Endothelial cell of umbilical vein (primary cell): Measurements from ENCODE around the gene LMTK2. TPM values are rescaled to one million over a fixed set of nuclear protein-coding genes. Genes with fewer than 3 reads are reported as not detected.

Experiments used
- BruUV-seq: library from RNA; stranded (reverse); fragments of 400-500 nt; replicated peaks from 2 replicates; lab custom pipeline; 2021; lab: Mats Ljungman, UMichigan
- CTCF ChIA-PET: fragments of 300-600, 350-600 bp; sonication (Branson Sonifier 250); formaldehyde crosslinking; loops from one replicate; lab custom pipeline; 2021; ENCODE audit warnings: antibody characterized with exemption, inconsistent platforms; lab: Charles Lee
- POLR2A ChIA-PET: fragments of 300-600, 350-600 bp; sonication (Branson Sonifier 250); formaldehyde crosslinking; loops from one replicate; lab custom pipeline; 2021; ENCODE audit warnings: antibody characterized with exemption, inconsistent platforms; lab: Charles Lee
- DNase-seq: peaks from one replicate; pipeline ENCODE4 v3.0.0-alpha.2; 2011; ENCODE audit warnings: low read depth, low spot score
- FAIRE-seq: peaks from 2 replicates; lab custom pipeline; 2011; peaks lifted over from hg19 to GRCh38; lab: Jason Lieb, UNC
- H2AFZ ChIP-seq: 2 replicates; pipeline ENCODE4 v1.6.0; 2012; ENCODE audit warnings: low read depth, low read length, control low read depth, inconsistent platforms
- H3K27ac ChIP-seq: 2 replicates; pipeline ENCODE4 v1.5.1; 2011; ENCODE audit warnings: low read depth, mild to moderate bottlenecking, control low read depth, low read length, moderate library complexity; ENCODE audit not compliant: insufficient read depth
- H3K27me3 ChIP-seq, 2 experiments: 2 replicates each; pipeline versions ENCODE4 v1.6.0 to v1.6.1; 2011; ENCODE audit warnings: low read length in 2 of 2, mixed read lengths in 1 of 2; ENCODE audit not compliant: control insufficient read depth in 2 of 2, insufficient read depth in 2 of 2
- H3K36me3 ChIP-seq, 2 experiments: 2 replicates in 1 of 2; 3 replicates in 1 of 2; pipeline ENCODE4 v1.5.1; 2011; ENCODE audit warnings: low read length in 2 of 2, mild to moderate bottlenecking in 1 of 2, moderate library complexity in 1 of 2; ENCODE audit not compliant: control insufficient read depth in 2 of 2, insufficient read depth in 2 of 2; ENCODE audit errors: extremely low read depth in 1 of 2
- H3K4me1 ChIP-seq: 3 replicates; pipeline ENCODE4 v1.5.1; 2011; ENCODE audit warnings: mild to moderate bottlenecking, low read length; ENCODE audit not compliant: control insufficient read depth, insufficient read depth; ENCODE audit errors: extremely low read depth
- H3K4me2 ChIP-seq: 2 replicates; pipeline ENCODE4 v1.6.1; 2011; ENCODE audit warnings: low read length, control low read depth, mixed read lengths; ENCODE audit not compliant: insufficient read depth
- H3K4me3 ChIP-seq, 3 experiments: fragments of 200-600 bp in 1 of 3; sonication (generic), shearing (Covaris generic) in 1 of 3; replicated peaks in 1 of 3; 2 replicates each; pipeline ENCODE4 v1.5.1; 2011 to 2016; ENCODE audit warnings: control low read depth in 3 of 3, low read length in 3 of 3, mild to moderate bottlenecking in 2 of 3, inconsistent platforms in 1 of 3, low read depth in 1 of 3, moderate library complexity in 1 of 3; ENCODE audit not compliant: insufficient read depth in 1 of 3
- H3K79me2 ChIP-seq: 2 replicates; pipeline ENCODE4 v1.6.0; 2012; ENCODE audit warnings: low read length, inconsistent platforms; ENCODE audit not compliant: control insufficient read depth, insufficient read depth
- H3K9ac ChIP-seq: replicated peaks from 2 replicates; pipeline ENCODE3; 2011; ENCODE audit warnings: low read length, control low read depth; ENCODE audit not compliant: insufficient read depth; ENCODE audit errors: extremely low read depth
- H3K9me1 ChIP-seq: replicated peaks from 3 replicates; pipeline ENCODE4 v1.6.0; 2011; ENCODE audit warnings: mild to moderate bottlenecking, low read length; ENCODE audit not compliant: control insufficient read depth, insufficient read depth; ENCODE audit errors: extremely low read depth
- H3K9me3 ChIP-seq: replicated peaks from 2 replicates; pipeline ENCODE4 v1.5.1; 2012; ENCODE audit warnings: low read length, inconsistent platforms; ENCODE audit not compliant: control insufficient read depth, insufficient read depth
- H4K20me1 ChIP-seq: replicated peaks from 2 replicates; pipeline ENCODE3; 2011; ENCODE audit warnings: mild to moderate bottlenecking, low read length; ENCODE audit not compliant: control insufficient read depth, insufficient read depth; ENCODE audit errors: extremely low read depth
- EZH2 ChIP-seq: IDR thresholded peaks from 2 replicates; pipeline ENCODE4 v1.6.1; 2012; ENCODE audit warnings: borderline replicate concordance, low read depth, mild to moderate bottlenecking, moderate library complexity, low read length, inconsistent platforms; ENCODE audit not compliant: severe bottlenecking
- FOS ChIP-seq: IDR thresholded peaks from 2 replicates; pipeline ENCODE4 v1.6.1; 2011; ENCODE audit warnings: mild to moderate bottlenecking, low read length, moderate library complexity, borderline replicate concordance; ENCODE audit not compliant: insufficient read depth
- GATA2 ChIP-seq: IDR thresholded peaks from 2 replicates; pipeline ENCODE4 v1.7.0; 2011; ENCODE audit warnings: low read depth, mild to moderate bottlenecking, moderate library complexity, mixed read lengths, low read length; ENCODE audit not compliant: insufficient read length, insufficient read depth
- JUN ChIP-seq: IDR thresholded peaks from 2 replicates; pipeline ENCODE4 v1.6.1; 2011; ENCODE audit warnings: borderline replicate concordance, low read depth; ENCODE audit not compliant: insufficient read length, insufficient read depth
- MAX ChIP-seq: IDR thresholded peaks from 2 replicates; pipeline ENCODE4 v1.6.1; 2011; ENCODE audit not compliant: insufficient read depth, insufficient read length
- MYC ChIP-seq: IDR thresholded peaks from one replicate; pipeline ENCODE4 v1.6.1; 2011; ENCODE audit warnings: mild to moderate bottlenecking, low read depth, low read length
- POLR2A ChIP-seq: IDR thresholded peaks from 2 replicates; pipeline ENCODE4 v1.6.1; 2012; ENCODE audit warnings: low read depth, mild to moderate bottlenecking, control low read depth, low read length
- POLR2AphosphoS5 ChIP-seq: IDR thresholded peaks from 2 replicates; pipeline ENCODE4 v1.6.1; 2012; ENCODE audit warnings: low read depth, mild to moderate bottlenecking, control low read depth, low read length, moderate library complexity; ENCODE audit not compliant: insufficient read depth
- dilution Hi-C: fragments of 300-500 bp; cut with MboI; formaldehyde crosslinking; loops from one replicate; pipeline ENCODE4 v1.15.0; 2019; ENCODE audit warnings: low sequenced_read_pairs; ENCODE audit not compliant: extremely low pct_ligation_motif_present
- intact Hi-C: fragments of 100-400 bp; cut with micrococcal nuclease; formaldehyde crosslinking; loops from one replicate; pipeline ENCODE4 v1.10.0; 2022
- polyA plus RNA-seq, 4 experiments: library from polyadenylated mRNA; depleted of rRNA in 3 of 4; stranded (reverse) in 3 of 4; unstranded in 1 of 4; fragments of >200 nt; gene quantifications; 2 replicates each; pipeline versions ENCODE4 v1.2.1 to v1.2.3, GENCODE V29; 2011 to 2012; ENCODE audit warnings: missing spikeins in 1 of 4
- total RNA-seq: library from RNA; stranded (reverse); gene quantifications from 2 replicates; pipeline ENCODE4 v1.2.3, GENCODE V29; 2021
- TF ChIP-seq, protein P1 (sequence below), 2 donors: IDR thresholded peaks; 1 replicate in 1 of 2; 2 replicates in 1 of 2; pipeline ENCODE4 v1.5.1; 2011; ENCODE audit warnings: low read length in 2 of 2, mild to moderate bottlenecking in 2 of 2, moderate library complexity in 2 of 2, control low read depth in 1 of 2, inconsistent platforms in 1 of 2, low read depth in 1 of 2; ENCODE audit not compliant: insufficient read depth in 1 of 2; ENCODE audit errors: extremely low read depth in 1 of 2

The LMTK2 gene
- total and polyA plus RNA-seq, 2 donors (not counting 3 experiments of a cell fraction or from before 2014, with no cell fraction given), result 5.9 to 13.8 TPM

GRCh38 chr7:98148607-98149006, 41.9 kb downstream of the LMTK2 start:
- DNase-seq (no peak), FAIRE-seq (no peak)
- no TSS peak for BruUV-seq
- Histone ChIP-seq H3K79me2 (no peaks in the 10 kb centered on the region), H3K9ac (no peak overlapping the region), H3K4me2 (no peak overlapping the region), H3K27ac (no peak overlapping the region), H3K27me3 (no peaks in the 10 kb centered on the region), H3K36me3 (no peaks in the 10 kb centered on the region), H4K20me1 (no peaks in the 10 kb centered on the region), H3K4me1 (no peaks in the 10 kb centered on the region), H3K9me1 (no peaks in the 10 kb centered on the region), H3K4me3 (no peak overlapping the region), H2AFZ (no peak overlapping the region), H3K9me3 (no peaks in the 10 kb centered on the region)
- ChIA-PET POLR2A (no interaction called here), CTCF (interaction anchor here (1.0 to 2.4 kb wide), 3 partner anchors 19 to 127 kb away, joined by 3 to 13 read pairs (median 3); no protein-coding TSS in a partner anchor)
- no peak for TF ChIP-seq POLR2AphosphoS5
- no peak for TF ChIP-seq MYC
- TF ChIP-seq FOS, result no peak
- intact Hi-C loops (no loop called here), dilution Hi-C loops (no loop called here)

- no peaks in the 10 kb centered on the region for H3K9me1 ChIP-seq
- no peak for FAIRE-seq
- BruUV-seq, result no TSS peak
- H3K27me3 ChIP-seq, result no peaks in the 10 kb centered on the region
- no peak overlapping the region for H3K4me3 ChIP-seq
- no peaks in the 10 kb centered on the region for H3K36me3 ChIP-seq
- TF ChIP-seq POLR2A (no peak), MYC (no peak), GATA2 (no peak), MAX (no peak), EZH2 (no peak), POLR2AphosphoS5 (no peak), FOS (no peak), JUN (no peak)
- TF ChIP-seq, protein P1, sequence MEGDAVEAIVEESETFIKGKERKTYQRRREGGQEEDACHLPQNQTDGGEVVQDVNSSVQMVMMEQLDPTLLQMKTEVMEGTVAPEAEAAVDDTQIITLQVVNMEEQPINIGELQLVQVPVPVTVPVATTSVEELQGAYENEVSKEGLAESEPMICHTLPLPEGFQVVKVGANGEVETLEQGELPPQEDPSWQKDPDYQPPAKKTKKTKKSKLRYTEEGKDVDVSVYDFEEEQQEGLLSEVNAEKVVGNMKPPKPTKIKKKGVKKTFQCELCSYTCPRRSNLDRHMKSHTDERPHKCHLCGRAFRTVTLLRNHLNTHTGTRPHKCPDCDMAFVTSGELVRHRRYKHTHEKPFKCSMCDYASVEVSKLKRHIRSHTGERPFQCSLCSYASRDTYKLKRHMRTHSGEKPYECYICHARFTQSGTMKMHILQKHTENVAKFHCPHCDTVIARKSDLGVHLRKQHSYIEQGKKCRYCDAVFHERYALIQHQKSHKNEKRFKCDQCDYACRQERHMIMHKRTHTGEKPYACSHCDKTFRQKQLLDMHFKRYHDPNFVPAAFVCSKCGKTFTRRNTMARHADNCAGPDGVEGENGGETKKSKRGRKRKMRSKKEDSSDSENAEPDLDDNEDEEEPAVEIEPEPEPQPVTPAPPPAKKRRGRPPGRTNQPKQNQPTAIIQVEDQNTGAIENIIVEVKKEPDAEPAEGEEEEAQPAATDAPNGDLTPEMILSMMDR (IDR thresholded peaks at IDR 0.05; ENCODE audit: extremely low read depth in 1 of 2, insufficient read depth in 1 of 2, low read depth in 1 of 2, low read length in 2 of 2), result no peak
- H4K20me1 ChIP-seq, result no peaks in the 10 kb centered on the region
- DNase-seq, result no peak
- CTCF ChIA-PET, result interaction anchor here (1.0 to 2.4 kb wide), 3 partner anchors 19 to 128 kb away, joined by 3 to 13 read pairs (median 3); no protein-coding TSS in a partner anchor
- no peaks in the 10 kb centered on the region for H3K79me2 ChIP-seq
- no peaks in the 10 kb centered on the region for H3K9me3 ChIP-seq
- no peak overlapping the region for H3K4me2 ChIP-seq
- intact Hi-C loops, result no loop called here
- no peaks in the 10 kb centered on the region for H3K4me1 ChIP-seq
- dilution Hi-C loops, result no loop called here
- H3K9ac ChIP-seq, result no peak overlapping the region
- POLR2A ChIA-PET, result no interaction called here
- H2AFZ ChIP-seq, result no peak overlapping the region
- no peak overlapping the region for H3K27ac ChIP-seq
Observed at GRCh38 chr7:98149116-98149692, 42.5 kb downstream of the LMTK2 start.
